Lower lobe of right lung (tissue), 2 donors: ENCODE results near the gene CCDC92. TPM values are rescaled to one million over a fixed set of nuclear protein-coding genes. Genes with fewer than 3 reads are reported as not detected.

Source experiments
- ATAC-seq, 2 donors: fragments of 200-7000 bp; cut with Tn5 transposase; one replicate each; pipeline ENCODE4 v1.9.1; 2020 to 2022; ENCODE audit warnings: mild to moderate bottlenecking in 2 of 2, moderate library complexity in 2 of 2
- DNase-seq: peaks from one replicate; pipeline ENCODE4 v3.0.0-alpha.2; 2020
- H3K27ac ChIP-seq: fragments of 200-600 bp; one replicate; pipeline ENCODE4 v1.8.0; 2022
- H3K27me3 ChIP-seq: fragments of 200-600 bp; one replicate; pipeline ENCODE4 v1.8.0; 2022; ENCODE audit warnings: low read depth
- H3K36me3 ChIP-seq: fragments of 200-600 bp; one replicate; pipeline ENCODE4 v1.8.0; 2022; ENCODE audit warnings: mild to moderate bottlenecking
- H3K4me1 ChIP-seq: fragments of 200-600 bp; one replicate; pipeline ENCODE4 v1.8.0; 2022
- H3K4me3 ChIP-seq: fragments of 200-600 bp; one replicate; pipeline ENCODE4 v1.8.0; 2022; ENCODE audit warnings: mild to moderate bottlenecking
- H3K9me3 ChIP-seq: fragments of 200-600 bp; one replicate; pipeline ENCODE4 v1.8.0; 2022
- intact Hi-C: fragments of 100-400 bp; cut with DNase I; formaldehyde crosslinking; loops from one replicate; pipeline ENCODE4 v1.11.0; 2022
- total RNA-seq: library from RNA; stranded (reverse); fragmentation: NEBNext Ultra II Directional; extraction: Animal tissue kit (Norgen Biotek cat#: 25700); gene quantifications from one replicate; pipeline ENCODE4 v1.2.1, GENCODE V29; 2021
- TF ChIP-seq, protein P1 (sequence below): fragments of 200-600 bp; IDR thresholded peaks from one replicate; pipeline ENCODE4 v1.8.0; 2022; ENCODE audit warnings: antibody characterized with exemption, mild to moderate bottlenecking
- donor health status: DM: no; HTN: yes; CAD: no; lungs with severe emphysema.

Gene CCDC92
- total RNA-seq, 1 donor from 2014 or later = 47.6 TPM

DNA sequence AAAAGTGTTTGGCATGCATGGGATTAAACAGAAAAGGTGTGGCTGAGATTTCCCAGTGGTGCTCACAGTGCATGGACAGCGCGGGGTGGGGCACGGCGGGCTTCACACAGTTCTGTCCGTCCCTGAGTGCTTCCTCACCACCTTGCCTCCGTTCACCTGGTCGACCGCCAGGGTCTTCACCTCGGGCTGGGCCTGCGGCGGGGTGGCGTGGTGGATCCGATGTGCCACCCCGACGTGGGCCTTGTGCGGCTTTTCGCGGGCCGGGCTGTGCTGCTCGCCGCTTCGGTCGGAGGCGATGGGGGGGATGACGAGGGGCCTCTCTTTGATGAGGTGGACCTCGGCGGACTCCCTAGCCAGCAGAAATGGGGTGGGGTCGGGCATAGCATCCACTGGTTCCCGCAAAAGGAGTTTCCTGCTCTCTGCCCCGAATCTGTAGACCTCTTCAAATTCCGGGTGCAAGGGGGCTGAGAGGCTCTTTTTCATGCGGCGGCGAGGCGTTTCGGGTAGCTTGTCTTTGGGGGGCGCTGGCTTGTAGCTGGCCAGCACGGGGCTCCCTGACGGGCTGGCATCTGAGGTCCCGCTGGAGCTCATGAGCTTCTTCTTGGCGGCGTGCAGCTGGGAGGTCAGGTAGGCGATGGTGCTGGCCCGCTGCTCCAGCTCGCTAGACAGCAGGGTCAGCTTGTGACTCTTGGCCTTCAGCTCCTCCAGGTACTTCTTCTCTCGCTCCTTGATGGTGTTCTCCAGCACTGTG is 35.5 kb downstream of the CCDC92 start:
- Histone ChIP-seq H3K27me3 (no peaks in the 10 kb centered on the region), H3K4me1 (peaks cover 33% of the 10 kb centered on the region), H3K9me3 (no peaks in the 10 kb centered on the region), H3K4me3 (no peak overlapping the region), H3K36me3 (peaks cover 33% of the 10 kb centered on the region), H3K27ac (peak overlapping the region; percentile 65)
- TF ChIP-seq, protein P1, sequence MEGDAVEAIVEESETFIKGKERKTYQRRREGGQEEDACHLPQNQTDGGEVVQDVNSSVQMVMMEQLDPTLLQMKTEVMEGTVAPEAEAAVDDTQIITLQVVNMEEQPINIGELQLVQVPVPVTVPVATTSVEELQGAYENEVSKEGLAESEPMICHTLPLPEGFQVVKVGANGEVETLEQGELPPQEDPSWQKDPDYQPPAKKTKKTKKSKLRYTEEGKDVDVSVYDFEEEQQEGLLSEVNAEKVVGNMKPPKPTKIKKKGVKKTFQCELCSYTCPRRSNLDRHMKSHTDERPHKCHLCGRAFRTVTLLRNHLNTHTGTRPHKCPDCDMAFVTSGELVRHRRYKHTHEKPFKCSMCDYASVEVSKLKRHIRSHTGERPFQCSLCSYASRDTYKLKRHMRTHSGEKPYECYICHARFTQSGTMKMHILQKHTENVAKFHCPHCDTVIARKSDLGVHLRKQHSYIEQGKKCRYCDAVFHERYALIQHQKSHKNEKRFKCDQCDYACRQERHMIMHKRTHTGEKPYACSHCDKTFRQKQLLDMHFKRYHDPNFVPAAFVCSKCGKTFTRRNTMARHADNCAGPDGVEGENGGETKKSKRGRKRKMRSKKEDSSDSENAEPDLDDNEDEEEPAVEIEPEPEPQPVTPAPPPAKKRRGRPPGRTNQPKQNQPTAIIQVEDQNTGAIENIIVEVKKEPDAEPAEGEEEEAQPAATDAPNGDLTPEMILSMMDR = no peak
- ATAC-seq = peak in 1 of 2 donors; percentile 2
- intact Hi-C loops = no loop called here
- DNase-seq = no peak

DNA sequence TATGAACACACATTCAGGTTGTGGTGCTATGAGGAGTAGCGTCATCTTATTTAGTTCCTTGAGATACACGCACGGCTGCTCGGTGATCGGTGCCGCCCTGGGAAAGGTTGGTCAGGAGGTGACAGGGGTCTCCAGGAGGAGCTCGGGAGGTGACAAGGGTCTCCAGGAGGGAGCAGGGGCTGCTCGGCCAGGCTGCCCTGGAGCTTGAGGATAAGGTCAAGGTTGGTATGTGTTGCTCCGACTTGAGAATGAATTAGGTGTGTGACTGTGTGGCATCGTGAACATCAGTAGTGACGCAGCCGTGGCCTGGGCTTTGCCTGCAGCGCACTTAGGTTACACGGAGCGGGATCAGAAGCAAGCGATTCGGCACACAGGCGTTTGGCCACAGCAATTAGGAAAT is 36.2 kb downstream of the CCDC92 start:
- Histone ChIP-seq H3K4me3 (no peak overlapping the region), H3K4me1 (peaks cover 33% of the 10 kb centered on the region), H3K27me3 (no peaks in the 10 kb centered on the region), H3K27ac (no peak overlapping the region), H3K9me3 (no peaks in the 10 kb centered on the region), H3K36me3 (peaks cover 28% of the 10 kb centered on the region)
- ATAC-seq = no peak
- intact Hi-C loops = no loop called here
- DNase-seq = no peak
- TF ChIP-seq, protein P1 = no peak

DNA sequence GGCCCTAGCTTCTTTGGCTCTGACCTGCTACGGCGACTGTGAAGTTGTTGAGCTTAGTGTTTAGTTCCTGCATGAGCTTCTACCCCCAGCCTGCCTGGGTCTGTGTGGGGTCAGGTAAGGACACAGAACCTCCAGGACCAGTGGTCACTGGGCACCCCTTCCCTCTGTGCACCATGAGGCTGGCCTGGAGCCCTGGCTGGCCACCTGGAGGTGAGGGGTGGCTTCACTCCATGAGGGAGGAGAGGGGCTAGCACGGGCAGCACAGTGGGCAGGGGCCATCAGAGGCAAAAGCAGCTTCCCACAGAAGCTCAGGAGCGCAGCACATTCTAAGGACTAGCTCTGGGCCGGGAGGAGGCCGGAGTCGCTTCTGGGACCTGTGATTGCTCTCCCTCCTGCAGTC is 36.7 kb downstream of the CCDC92 start:
- Histone ChIP-seq H3K27me3 (no peaks in the 10 kb centered on the region), H3K9me3 (no peaks in the 10 kb centered on the region), H3K36me3 (peaks cover 28% of the 10 kb centered on the region), H3K4me1 (peaks cover 33% of the 10 kb centered on the region), H3K27ac (no peak overlapping the region), H3K4me3 (no peak overlapping the region)
- intact Hi-C loops = no loop called here
- DNase-seq = no peak
- no peak for ATAC-seq
- TF ChIP-seq, protein P1 = no peak

DNA sequence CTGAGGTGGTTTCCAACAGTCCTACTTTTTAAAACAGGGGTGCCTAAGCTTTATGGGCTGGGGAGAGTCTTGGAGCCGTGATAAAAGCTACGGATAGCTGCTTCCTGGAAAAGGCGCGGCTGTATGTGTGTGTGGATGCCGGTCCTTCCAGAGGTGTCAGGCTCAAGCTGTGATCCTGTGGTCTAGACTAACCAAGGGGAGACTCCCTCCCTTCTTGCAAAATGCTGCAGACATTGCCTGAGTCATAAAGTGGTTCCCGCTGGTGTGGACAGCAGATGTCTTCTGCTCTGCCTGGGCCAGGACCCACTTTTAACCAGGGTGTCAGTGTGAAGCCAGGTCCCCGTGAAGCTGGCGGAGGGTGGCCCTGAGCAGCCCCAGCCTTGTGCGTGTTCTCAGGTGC is 37.8 kb downstream of the CCDC92 start:
- ATAC-seq (peak; percentile 6 to 31), DNase-seq (no peak)
- H3K9me3 ChIP-seq = no peaks in the 10 kb centered on the region
- peak overlapping the region; percentile 11 for H3K27ac ChIP-seq
- no peaks in the 10 kb centered on the region for H3K27me3 ChIP-seq
- H3K4me1 ChIP-seq = peaks cover 33% of the 10 kb centered on the region
- H3K4me3 ChIP-seq = no peak overlapping the region
- intact Hi-C loops = no loop called here
- H3K36me3 ChIP-seq = peaks cover 22% of the 10 kb centered on the region
- TF ChIP-seq, protein P1 = no peak

DNA sequence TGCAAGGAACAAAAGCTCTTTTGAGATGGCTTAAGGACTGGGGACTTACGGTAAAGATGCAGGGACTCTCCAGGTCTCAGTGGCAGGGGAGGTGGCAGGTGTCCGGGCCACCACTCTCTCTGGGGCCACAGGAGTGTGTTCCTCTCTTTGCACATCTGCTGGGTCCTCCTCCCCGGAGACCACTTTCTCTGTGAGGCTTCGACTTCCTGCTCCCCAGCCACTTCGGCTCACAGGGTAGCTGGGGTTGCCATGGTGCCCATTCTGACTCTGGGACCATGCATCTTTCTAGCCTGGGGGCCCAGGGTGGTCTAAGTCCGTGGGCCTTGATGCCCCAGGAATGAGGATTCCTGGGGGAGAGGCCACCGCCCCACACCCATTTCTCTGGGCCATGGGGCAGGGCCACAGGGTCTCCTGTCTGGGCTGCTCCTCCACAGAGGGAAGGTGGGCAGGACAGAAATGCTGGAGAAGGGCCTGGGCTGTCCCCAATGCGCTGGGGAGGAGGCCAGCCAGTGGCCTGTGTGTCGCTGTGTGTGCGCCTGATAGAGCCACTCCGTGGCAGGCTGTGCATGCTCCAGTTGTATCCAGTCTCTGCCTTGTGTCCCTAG is 38.5 kb downstream of the CCDC92 start:
- H3K9me3 ChIP-seq = no peaks in the 10 kb centered on the region
- DNase-seq = no peak
- H3K36me3 ChIP-seq = peaks cover 17% of the 10 kb centered on the region
- H3K27ac ChIP-seq = no peak overlapping the region
- intact Hi-C loops = no loop called here
- H3K4me1 ChIP-seq = peaks cover 33% of the 10 kb centered on the region
- no peak overlapping the region for H3K4me3 ChIP-seq
- TF ChIP-seq, protein P1 = no peak
- H3K27me3 ChIP-seq = no peaks in the 10 kb centered on the region
- no peak for ATAC-seq
